Duodenal mucosa (tissue), 2 donors: ENCODE measurements around the gene PNMA6E.

ENCODE experiments used
- H3K27ac ChIP-seq: one replicate; pipeline ENCODE4 v1.7.0; 2013; ENCODE audit warnings: low read depth, low read length
- H3K27me3 ChIP-seq, 2 donors: one replicate each; pipeline ENCODE4 v1.7.0; 2013; ENCODE audit warnings: low read length in 2 of 2, control low read depth in 1 of 2; ENCODE audit not compliant: insufficient read depth in 2 of 2, control insufficient read depth in 1 of 2
- H3K36me3 ChIP-seq, 2 donors: one replicate each; pipeline ENCODE4 v1.7.0; 2013; ENCODE audit warnings: low read length in 2 of 2, control low read depth in 1 of 2; ENCODE audit not compliant: insufficient read depth in 2 of 2, control insufficient read depth in 1 of 2
- H3K4me1 ChIP-seq, 2 donors: one replicate each; pipeline ENCODE4 v1.7.0; 2013; ENCODE audit warnings: low read length in 2 of 2, control low read depth in 1 of 2; ENCODE audit not compliant: insufficient read depth in 2 of 2, control insufficient read depth in 1 of 2
- H3K4me3 ChIP-seq, 2 donors: one replicate each; pipeline ENCODE4 v1.7.0; 2013; ENCODE audit warnings: low read length in 2 of 2, low read depth in 1 of 2
- H3K9ac ChIP-seq, 2 donors: one replicate each; pipeline ENCODE4 v1.7.0; 2013; ENCODE audit warnings: low read length in 2 of 2, low read depth in 1 of 2
- H3K9me3 ChIP-seq, 2 donors: one replicate each; pipeline ENCODE4 v1.7.0; 2013; ENCODE audit warnings: low read length in 2 of 2, control low read depth in 1 of 2; ENCODE audit not compliant: control insufficient read depth in 1 of 2

The PNMA6E gene

DNA sequence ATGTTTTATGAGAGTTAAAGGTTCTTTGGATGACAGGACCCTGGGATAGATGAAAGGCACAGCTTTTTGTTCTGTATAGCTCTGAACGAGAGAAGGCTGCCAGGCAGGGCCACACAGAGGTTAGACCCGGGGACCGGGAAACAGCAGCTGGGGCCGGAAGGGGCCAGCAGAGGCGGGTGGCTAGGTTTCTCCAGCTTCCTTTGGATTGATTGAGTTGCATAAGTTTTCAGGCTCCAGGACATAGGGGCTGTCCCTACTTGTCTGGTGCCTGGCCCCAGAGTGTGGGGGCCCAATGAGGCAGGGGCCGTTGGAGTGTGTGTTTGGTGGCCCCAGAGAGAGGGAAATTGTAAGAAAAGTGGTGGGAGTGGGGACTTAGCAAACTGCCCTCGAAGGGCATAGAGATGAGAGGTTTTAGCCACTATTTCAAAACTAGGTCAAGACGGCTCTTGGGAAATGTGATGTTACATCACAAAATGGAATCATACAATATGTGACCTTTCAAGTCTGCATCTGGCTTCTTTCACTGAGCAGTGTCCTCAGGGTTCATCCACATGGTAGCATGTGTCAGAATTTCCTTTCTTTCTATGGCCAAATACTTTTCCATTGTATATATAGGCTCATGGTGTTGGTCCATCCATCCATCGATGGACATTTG is 13.8 kb upstream of the PNMA6E start:
- Histone ChIP-seq H3K36me3 (no peaks in the 10 kb centered on the region), H3K9me3 (no peaks in the 10 kb centered on the region), H3K9ac (no peak overlapping the region), H3K27me3 (peaks cover 0 to 10% of the 10 kb centered on the region in 2 donors), H3K4me1 (peaks cover 0 to 6% of the 10 kb centered on the region in 2 donors), H3K27ac (no peak overlapping the region), H3K4me3 (no peak overlapping the region)

- no peaks in the 10 kb centered on the region for H3K36me3 ChIP-seq
- H3K9ac ChIP-seq: no peak overlapping the region
- no peaks in the 10 kb centered on the region for H3K9me3 ChIP-seq
- H3K4me1 ChIP-seq: peaks cover 0 to 6% of the 10 kb centered on the region in 2 donors
- peaks cover 0 to 10% of the 10 kb centered on the region in 2 donors for H3K27me3 ChIP-seq
- no peak overlapping the region for H3K4me3 ChIP-seq
- H3K27ac ChIP-seq: no peak overlapping the region
These were observed 12.6 kb upstream of the PNMA6E start for GRCh38 chrX:153413731-153414130.

GRCh38 chrX:153412746-153413720 is 11.9 kb upstream of the PNMA6E start:
- Histone ChIP-seq H3K9me3 (no peaks in the 10 kb centered on the region), H3K9ac (no peak overlapping the region), H3K4me3 (no peak overlapping the region), H3K27ac (no peak overlapping the region), H3K27me3 (peaks cover 0 to 10% of the 10 kb centered on the region in 2 donors), H3K36me3 (no peaks in the 10 kb centered on the region), H3K4me1 (peaks cover 0 to 6% of the 10 kb centered on the region in 2 donors)

GRCh38 chrX:153411988-153412574 is 10.9 kb upstream of the PNMA6E start:
- H3K36me3 ChIP-seq: no peaks in the 10 kb centered on the region
- peak overlapping the region; percentile 50 to 54 for H3K4me3 ChIP-seq
- peaks cover 0 to 6% of the 10 kb centered on the region in 2 donors for H3K4me1 ChIP-seq
- H3K27ac ChIP-seq: no peak overlapping the region
- H3K9me3 ChIP-seq: no peaks in the 10 kb centered on the region
- peaks cover 0 to 10% of the 10 kb centered on the region in 2 donors for H3K27me3 ChIP-seq
- H3K9ac ChIP-seq: peak overlapping the region in 1 of 2 donors; percentile 25

DNA sequence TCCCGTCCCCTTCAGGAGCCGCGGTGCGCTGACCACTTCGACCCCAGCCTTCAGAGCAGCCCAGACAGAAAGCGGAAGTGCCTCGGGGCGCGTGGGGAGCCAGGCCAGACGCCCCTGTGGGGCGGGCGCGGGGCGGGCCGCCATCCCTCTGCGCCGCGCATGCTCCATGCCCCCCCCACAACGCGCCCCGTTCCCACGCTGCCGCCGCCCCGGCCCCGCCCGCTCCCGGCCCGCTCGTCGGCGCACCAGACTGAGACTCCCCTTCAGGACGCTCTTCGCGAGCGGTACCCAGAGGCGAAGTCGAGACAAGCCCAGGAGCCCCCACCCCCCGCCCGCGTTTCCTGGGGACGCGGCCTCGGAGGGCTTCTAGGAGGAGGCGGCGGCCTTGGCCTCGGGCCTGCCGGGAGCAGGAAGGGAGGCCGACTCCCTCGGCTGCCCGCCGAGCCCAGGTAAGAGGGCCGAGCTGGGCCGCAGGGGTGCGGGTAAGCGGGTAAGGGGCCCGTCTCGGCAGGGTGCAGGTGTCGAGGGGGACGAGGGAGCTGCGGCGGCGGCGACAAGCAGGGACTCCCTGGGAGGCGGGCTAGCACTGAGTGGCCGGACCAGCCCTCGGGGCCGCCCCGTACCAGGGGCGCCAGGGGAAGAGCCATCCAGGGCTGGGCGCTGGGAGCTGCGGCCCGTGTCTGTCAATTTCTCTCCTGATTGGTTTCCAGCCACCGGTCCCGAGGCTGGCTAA is 10.3 kb upstream of the PNMA6E start, which contains the start of gene ZFP92:
TSS of gene ZFP92 (plus strand) at position 218 of the 733 bp plus-strand sequence. CDS start 6,851 bp downstream, outside the sequence.
- Histone ChIP-seq H3K27ac (no peak within 1 kb of the TSS), H3K9me3 (no peaks in the 10 kb centered on the region), H3K9ac (peak within 1 kb of the TSS in 1 of 2 donors; percentile 25), H3K4me3 (peak within 1 kb of the TSS; percentile 50 to 54), H3K4me1 (peaks cover 0 to 6% of the 10 kb centered on the region in 2 donors), H3K36me3 (no peaks in the 10 kb centered on the region), H3K27me3 (peaks cover 0 to 10% of the 10 kb centered on the region in 2 donors)

DNA sequence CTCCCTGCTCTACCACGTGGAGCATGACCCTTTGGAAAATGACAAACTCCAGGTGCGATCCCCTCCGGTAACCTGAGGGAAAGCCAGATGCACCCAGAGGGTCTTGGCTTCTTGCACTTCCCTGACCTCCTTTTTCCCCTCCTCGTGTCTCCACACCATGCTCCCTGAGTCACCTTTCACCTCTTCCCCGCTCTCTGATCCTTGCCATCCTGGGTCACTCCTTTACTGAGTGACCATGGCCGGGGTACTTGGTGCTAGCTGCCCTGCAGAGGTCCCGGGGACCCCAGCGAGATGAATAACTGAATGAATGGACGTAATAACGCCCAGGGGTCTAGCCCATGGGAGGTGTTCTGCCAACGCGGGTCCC is 9.7 kb upstream of the PNMA6E start:
- no peak overlapping the region for H3K9ac ChIP-seq
- no peaks in the 10 kb centered on the region for H3K9me3 ChIP-seq
- peak overlapping the region in 1 of 2 donors; percentile 40 for H3K4me3 ChIP-seq
- H3K36me3 ChIP-seq: no peaks in the 10 kb centered on the region
- no peak overlapping the region for H3K27ac ChIP-seq
- H3K4me1 ChIP-seq: peaks cover 0 to 6% of the 10 kb centered on the region in 2 donors
- peaks cover 0 to 10% of the 10 kb centered on the region in 2 donors for H3K27me3 ChIP-seq

DNA sequence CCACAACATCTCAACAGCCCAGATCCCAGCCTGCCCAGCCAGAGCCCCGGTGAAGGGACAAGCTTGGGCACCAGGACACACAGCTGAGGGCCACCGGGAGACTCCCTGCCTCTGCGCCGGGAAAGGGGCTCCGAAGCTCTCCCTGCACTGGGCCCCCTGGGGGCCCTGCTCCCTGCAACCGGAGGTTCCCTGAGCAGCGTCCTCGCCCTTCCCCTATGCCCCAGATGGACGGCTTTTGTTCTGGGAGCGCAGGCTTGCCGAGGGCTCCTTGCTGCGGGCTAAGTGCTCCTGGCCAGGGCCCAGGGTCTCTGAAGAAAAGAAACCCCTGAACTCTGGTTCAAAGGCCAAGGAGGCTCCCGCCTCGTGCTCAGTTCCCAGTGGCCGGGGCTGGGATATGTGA is 9.2 kb upstream of the PNMA6E start:
- no peaks in the 10 kb centered on the region for H3K36me3 ChIP-seq

DNA sequence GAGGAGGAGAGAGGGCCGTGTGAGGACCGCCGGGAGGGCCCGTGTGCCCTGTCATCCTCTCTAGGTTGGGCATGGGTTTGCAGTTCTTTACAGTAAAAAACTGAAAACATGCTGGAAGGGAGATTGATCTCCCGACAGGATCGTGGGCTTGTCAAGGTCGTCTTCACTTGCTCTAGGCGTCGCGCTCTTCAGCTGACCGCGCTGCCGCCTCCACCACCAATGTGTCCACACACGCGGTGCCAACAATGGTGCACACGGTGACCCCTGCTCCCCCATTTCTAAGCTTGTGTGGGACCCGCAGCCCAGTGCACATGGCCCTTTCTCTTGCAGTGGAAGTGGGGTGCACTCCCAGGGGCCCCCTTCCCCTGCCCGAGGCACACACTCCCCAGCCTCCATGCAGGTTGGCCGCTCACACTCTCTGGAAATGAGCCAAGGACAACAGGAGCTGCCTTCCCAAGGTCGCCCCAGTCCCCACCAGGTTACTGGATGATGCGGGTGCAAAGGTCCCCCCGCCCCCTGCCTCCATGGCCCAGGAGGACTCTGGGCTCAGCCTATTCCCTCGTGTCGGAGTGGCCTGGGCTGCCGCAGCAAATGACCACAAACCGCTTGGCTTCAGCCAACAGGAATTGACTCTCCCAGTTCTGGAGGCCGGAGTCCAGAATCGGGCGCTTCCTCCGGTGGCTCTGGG is 8.4 kb upstream of the PNMA6E start:
- H3K27me3 ChIP-seq: peaks cover 0 to 10% of the 10 kb centered on the region in 2 donors

More for the DNA sequence above, 9.2 kb upstream of the PNMA6E start:
- no peak overlapping the region for H3K9ac ChIP-seq
- H3K9me3 ChIP-seq: no peaks in the 10 kb centered on the region
- H3K4me1 ChIP-seq: peaks cover 0 to 6% of the 10 kb centered on the region in 2 donors
- H3K27me3 ChIP-seq: peaks cover 0 to 10% of the 10 kb centered on the region in 2 donors
- no peak overlapping the region for H3K4me3 ChIP-seq
- H3K27ac ChIP-seq: no peak overlapping the region

DNA sequence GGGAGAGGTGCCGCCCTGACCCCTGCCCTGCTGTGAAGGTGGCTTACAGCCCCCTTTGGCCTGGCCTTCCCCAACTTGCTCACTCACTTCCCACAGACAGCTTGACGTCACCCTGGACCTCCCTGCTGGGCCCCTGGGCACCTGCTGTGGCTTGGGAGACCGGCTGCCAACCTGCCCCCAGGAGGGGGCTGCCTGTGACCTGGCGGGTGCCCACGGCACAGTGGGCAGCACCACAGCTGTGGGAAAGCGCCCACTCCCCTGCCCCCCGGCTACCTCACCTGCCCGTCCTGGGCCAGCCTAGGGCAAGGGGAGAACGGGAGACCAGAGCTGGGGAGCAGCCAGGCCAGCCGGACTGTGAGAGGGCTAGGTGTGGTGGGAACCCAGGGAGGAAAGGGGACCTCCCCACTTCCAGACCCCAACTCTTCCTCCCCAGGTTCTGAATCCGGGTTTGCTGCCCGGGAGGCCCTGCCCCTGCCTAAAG is 7.8 kb upstream of the PNMA6E start:
- no peak overlapping the region for H3K27ac ChIP-seq
- H3K4me1 ChIP-seq: peaks cover 0 to 6% of the 10 kb centered on the region in 2 donors
- peaks cover 0 to 10% of the 10 kb centered on the region in 2 donors for H3K27me3 ChIP-seq
- no peaks in the 10 kb centered on the region for H3K36me3 ChIP-seq
- H3K9me3 ChIP-seq: no peaks in the 10 kb centered on the region
- H3K4me3 ChIP-seq: no peak overlapping the region
- H3K9ac ChIP-seq: no peak overlapping the region

More for the DNA sequence above, 8.4 kb upstream of the PNMA6E start:
- no peaks in the 10 kb centered on the region for H3K36me3 ChIP-seq
- no peak overlapping the region for H3K9ac ChIP-seq
- H3K4me1 ChIP-seq: peaks cover 0 to 6% of the 10 kb centered on the region in 2 donors
- H3K27ac ChIP-seq: no peak overlapping the region
- H3K9me3 ChIP-seq: no peaks in the 10 kb centered on the region
- H3K4me3 ChIP-seq: no peak overlapping the region
